ENCODE data around the gene MARVELD2.
A peak's percentile ranks its signal among the peaks of the same experiment; 100 is the strongest.

MARVELD2 gene

GRCh38 chr5:69493396-69494133, 78.6 kb downstream of the MARVELD2 start:
- peak; percentile 73 for DNase-seq
